Epidermal melanocyte (primary cell): ENCODE results near the gene ETNK2.

Experiments used
- DNase-seq: peaks from one replicate; pipeline ENCODE4 v3.0.0; 2011; ENCODE audit warnings: low spot score; ENCODE audit not compliant: insufficient read length

Gene ETNK2

DNA sequence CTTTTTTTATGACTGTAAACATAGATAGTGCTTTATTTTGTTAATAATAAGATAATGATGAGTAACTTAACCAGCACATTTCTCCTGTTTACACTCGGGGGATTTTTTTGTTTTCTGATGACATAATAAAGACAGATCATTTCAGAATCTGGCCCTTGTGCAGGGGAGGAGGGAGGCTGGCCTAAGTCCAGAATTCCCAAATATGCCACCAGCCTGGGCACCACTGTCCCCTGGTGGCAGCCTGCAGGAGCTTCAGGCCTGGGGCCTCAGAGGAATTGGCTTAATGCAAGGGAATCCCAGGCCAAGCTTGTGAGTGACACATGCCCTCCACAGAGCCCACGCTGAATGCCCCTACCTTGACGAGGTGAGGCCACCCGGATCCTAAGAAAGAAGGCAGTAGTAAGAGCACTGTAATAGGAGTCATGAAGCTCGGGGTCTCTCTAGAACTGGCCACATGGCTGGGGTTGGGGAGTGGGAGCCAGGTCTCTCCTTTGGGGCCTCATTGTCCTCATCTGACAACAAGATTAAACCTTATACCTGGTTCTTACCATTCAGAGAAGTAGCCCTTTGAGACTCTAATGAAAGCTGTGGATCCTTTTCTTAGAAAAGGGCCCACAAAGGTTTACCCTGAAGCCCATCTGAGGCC lies 24.1 kb downstream of the ETNK2 start:
- DNase-seq: peak; percentile 88

DNA sequence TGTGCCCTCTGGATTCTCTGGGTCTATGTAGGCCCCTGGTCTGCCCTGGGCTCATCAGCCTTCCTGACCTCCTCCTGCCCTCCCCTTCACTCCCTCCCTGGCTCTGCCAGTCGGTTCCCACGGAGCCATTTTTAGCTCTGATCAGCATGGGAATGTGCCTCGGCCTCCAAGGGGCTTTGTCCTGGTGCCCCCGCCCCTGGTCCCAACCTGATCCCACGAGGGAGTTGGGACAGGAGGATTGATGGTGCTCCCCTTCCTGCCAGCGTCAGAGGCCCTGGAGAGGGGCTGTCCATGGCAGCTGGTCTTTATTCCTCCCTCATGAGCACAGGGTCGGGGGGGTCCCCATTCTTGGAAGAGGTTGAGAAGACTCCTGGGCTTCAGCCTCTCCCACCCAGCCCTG lies 24.9 kb downstream of the ETNK2 start:
- DNase-seq: no peak

DNA sequence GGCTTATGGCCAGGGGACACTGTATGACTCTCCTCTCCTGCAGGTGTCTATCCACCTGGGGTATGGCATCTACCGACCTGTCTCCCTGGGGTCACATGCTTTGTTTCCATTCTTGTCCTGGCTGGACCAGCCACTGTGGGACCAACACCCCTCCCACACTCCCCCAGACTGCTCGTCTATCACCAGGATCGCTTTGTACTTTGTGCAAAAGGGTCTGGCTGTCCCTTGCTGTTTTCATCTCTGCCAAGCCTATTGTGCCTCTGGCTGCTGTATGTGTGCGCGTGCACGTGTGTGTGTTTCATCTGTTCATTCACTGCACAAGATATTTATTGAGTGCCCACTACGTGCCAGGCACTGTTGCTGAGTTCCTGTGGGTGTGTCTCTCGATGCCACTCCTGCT lies 25.5 kb downstream of the ETNK2 start:
- no peak for DNase-seq

DNA sequence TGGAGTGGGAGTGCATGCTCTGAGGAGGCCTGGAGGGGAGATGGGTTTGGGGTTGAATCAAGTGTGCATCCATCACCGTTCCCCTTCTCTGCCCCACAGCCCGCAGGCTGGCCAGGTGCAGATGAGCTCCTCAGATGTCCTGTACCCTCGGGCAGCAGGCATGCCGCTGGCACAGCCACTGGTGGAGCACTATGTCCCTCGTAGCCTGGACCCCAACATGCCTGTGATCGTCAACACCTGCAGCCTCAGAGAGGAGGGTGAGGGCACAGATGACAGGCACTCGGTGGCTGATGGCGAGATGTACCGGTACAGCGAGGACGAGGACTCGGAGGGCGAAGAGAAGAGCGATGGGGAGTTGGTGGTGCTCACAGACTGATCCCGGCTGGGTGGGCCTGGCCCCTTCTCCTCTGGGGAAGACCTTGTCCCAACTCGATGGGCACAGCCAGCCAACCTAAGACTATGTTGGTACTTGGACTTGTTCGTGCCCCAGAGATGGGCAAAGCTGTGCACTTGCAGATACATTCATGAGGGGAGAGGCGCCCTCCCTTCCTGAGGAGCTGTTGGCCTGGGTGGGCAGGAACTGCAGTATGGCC lies 26.0 kb downstream of the ETNK2 start:
- no peak for DNase-seq

DNA sequence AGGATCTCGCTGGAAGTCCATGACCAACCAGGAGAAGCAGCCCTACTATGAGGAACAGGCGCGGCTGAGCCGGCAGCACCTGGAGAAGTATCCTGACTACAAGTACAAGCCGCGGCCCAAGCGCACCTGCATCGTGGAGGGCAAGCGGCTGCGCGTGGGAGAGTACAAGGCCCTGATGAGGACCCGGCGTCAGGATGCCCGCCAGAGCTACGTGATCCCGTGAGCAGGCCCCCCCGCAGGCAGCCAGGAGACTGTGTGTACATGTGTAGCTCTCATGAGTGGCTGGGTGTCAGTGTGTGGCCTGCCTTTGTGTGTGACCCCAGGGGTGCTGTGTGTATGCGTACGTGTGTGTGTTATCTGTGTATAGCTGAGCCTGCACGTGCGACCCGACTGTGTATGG lies 27.2 kb downstream of the ETNK2 start:
- no peak for DNase-seq

DNA sequence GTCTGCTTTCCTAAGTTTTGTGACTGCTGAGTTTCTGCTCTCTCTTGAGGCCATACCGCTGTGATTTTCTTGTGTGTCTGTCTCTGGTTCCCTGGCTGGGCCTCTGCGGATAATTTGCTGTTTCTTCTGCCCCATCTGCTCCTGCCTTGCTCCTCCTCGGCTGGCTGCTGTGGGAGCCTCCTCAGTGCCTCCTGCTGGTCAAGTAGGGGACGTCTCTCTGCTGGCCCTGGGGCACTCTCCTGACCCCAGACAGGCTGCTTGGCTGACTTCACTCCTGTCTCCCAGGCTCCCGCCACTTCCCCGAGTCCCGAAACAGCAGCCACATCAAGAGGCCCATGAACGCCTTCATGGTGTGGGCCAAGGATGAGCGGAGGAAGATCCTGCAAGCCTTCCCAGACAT lies 28.5 kb downstream of the ETNK2 start:
- no peak for DNase-seq

DNA sequence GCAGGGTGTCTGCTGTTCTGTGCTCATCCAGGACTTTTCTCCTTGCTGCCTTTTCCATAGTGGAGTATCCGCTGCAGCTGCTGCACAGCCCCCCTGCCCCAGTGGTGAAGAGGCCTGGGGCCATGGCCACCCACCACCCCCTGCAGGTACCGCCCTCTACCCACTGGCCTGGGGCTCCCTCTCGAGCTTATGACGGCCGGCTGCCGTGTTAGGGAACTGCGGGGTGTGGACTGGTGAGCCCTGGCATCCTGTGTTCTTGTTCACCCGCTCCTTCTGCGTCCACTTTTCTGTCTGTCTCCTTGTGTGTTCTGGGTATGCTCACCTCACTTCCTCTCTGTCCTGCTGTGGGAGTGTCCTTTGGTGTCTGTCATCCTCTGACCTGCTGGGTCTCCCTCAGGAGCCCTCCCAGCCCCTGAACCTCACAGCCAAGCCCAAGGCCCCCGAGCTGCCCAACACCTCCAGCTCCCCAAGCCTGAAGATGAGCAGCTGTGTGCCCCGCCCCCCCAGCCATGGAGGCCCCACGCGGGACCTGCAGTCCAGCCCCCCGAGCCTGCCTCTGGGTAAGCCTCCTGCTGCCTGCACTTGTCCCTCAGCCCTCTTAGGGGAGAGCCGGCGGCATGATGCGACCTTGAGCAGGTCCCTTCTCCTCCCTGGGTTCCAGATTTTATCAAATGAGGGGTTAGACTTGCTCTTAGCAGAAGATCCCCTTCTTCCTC lies 29.8 kb downstream of the ETNK2 start:
- DNase-seq: no peak

DNA sequence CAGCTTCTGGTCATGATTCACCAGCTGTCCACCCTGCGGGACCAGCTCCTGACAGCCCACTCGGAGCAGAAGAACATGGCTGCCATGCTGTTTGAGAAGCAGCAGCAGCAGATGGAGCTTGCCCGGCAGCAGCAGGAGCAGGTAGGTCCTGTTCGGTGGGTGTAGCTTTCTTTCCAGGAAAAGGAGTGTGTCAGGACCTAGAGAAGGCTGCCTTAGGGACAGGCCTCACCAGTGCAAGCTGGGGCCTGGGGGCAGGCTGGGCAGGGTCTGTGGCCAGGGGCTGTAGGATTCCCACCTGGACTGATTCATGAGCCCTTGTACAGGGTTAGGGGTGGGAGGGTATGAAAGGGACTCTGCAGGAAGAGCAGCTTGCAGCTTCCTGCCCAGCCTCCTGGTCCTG lies 35.3 kb downstream of the ETNK2 start:
- DNase-seq: no peak

DNA sequence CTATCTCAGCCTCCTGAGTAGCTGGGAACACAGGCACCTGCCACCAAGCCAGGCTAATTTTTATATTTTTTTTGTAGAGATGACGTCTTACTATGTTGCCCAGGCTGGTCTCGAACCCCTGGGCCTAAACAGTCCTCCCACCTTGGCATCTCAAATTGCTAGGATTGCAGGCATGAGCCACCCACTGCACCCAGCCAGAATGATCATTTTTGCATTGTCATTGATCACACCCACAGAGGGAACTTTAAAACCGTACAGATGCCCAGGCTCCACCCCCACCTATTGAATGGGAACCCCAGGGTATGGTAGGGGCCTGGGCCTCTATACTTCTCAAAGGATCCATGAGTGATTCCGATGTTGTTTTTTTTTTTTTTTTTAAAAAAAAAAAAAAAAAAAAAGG lies 36.7 kb downstream of the ETNK2 start:
- no peak for DNase-seq

DNA sequence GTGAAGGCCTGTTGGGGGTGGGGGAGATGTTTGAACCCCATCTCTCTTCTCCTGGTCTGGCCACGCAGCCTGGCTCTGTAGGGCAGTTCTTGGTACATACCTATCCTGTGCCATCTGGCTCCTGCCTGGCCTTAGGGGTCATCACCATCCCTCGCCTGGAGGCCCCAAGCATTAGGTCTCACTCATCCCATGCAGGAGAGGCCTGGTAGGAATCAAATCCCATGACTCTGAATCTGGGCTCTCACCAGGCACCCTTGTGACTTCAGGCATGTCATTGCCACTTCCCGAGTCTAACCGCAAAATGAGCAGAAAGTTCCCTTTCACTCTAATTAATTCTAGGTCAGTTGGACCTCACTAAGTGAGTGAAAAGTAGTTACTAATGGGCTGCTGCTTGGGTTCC lies 37.2 kb downstream of the ETNK2 start:
- DNase-seq: peak; percentile 69

DNA sequence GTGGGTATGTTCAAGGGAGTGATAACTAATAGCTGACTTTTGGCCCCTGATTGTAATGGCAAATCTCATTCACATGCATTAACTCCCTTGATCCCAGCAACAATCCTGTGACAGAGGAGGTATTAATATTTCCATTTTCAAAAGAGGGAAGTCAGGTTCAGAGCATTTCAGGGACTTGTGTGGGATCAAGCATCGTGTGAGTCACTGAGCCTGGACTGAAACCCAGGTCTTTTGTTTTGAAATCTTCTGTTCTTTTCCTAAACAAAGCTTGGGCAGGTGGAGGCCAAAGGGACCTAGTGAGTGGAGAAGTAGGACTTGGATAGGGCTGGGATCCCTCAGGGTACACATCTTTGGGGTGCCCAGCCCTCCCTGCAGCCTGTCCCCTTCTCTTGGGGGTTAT lies 37.9 kb downstream of the ETNK2 start:
- no peak for DNase-seq

DNA sequence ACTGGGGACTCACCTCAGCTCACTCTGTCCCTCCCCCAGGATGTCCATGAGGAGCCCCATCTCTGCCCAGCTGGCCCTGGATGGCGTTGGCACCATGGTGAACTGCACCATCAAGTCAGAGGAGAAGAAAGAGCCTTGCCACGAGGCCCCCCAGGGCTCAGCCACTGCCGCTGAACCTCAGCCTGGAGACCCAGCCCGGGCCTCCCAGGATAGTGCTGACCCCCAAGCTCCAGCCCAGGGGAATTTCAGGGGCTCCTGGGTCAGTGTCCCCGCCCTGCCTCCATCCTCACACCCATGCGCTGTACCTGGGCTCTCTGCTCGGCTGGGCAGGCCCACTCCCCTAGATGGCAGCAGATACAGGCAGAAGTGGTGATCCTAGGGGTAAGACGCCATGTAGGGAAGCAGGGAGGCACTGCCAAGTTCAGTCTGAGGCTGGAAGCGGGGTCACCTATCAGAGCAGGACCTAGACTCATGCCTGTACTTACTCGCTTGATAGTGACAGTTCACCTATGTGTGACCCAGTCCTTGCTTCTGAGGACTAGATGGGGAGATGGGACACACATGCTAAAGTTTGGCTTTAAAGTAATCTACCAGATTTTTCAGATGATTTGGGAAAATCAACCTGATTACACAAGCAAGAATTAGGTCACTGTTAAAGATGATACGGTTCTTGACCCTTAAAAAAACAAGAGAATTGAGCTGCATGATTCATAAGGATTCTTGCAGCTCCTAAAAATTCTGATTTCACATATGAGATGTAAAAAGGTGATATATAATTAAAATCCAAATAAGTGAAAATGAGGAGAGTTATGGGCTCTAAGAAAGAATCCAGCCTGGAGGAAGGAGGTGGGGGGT lies 38.7 kb downstream of the ETNK2 start:
- DNase-seq: no peak

DNA sequence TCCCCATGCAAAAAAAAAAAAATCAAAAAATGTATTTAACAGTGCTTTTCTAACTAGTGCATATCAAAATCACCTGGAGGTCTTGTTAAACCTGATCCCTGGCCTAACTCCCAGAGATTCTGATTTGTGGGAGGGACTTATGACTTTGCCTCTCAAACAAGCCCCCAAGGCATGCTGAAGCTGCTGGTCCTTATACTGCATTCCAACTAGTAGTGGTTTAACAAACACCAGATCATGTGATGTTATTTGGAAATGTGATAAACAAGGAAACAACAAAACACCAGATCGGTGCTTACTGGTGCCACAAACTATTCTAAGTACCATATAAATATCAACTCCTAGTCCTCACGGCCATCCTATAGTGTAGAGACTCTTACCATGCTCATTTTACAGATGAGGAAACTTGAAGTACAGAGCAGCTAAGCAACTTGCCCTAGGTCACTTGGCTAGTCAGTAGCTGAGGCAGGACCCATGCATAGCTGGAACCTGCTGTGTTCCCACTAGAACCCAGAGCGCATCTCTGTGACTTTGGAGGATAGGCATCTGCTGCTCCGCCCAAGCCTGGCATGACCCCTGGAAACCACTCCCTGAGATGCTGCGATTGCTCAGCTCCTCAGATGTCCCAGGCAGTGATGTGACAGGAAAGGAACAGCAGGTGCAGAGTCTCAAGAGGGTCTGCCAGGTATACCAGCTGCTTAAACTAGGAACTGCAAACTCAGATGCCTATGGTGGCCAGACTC lies 40.8 kb downstream of the ETNK2 start:
- no peak for DNase-seq

DNA sequence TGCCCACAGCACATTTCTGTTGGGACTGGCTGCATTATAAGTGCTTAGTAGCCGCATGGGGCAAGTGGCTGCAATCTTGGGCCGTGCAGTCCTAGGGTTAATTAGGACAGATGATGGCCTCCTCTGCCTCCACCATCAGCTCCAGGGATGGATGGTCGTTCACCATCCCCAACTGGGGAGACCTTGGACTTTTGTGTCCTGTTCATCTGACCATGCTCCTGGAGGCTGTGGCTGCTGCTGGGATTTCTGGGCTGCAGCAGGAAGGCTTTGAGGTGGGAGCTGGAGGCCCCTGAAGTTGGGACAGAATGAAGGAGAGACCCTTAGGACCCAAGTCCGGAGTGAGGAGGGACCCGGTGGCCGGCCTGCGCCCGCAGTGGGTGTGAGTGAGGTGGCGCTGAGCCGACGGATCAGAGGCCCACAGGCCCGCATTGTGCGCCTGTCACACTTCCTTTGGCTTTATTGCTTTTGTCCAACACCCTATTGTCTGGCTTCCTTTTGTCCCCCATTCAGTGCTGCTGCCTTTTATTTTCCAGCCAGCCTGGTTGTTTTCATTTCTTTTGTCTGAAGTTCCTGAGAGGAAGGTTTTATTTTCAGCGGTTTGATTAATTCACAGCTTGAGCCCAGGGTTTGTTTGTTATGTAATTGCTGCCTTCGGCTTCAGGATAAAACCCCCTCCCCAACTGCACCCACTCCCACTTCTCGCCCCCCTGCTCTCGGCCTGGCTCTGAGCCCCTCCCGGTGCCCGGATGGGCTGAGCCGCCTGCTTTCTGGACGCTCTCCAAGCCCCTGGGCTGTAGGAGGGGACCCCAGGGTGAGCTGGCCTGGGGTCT lies 43.3 kb downstream of the ETNK2 start:
- DNase-seq: no peak

DNA sequence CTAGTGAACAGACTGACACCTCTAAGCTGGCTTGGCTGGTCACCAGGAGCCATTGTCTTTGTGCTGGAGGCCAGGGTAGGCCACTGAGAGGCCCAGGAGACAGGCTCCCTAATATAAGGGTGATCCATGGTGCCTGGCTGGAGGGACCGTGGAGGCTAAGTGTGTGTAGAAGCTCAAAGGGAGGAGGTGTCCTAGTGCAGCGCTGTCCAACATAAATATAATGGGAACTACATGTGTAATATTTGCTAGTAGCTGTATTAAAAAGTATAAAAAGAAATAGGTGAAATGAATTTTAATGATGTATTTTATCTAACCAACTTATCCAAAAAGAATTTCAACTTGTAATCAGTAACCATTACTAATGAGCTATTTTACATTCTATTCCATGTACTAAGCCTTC lies 44.0 kb downstream of the ETNK2 start:
- no peak for DNase-seq

DNA sequence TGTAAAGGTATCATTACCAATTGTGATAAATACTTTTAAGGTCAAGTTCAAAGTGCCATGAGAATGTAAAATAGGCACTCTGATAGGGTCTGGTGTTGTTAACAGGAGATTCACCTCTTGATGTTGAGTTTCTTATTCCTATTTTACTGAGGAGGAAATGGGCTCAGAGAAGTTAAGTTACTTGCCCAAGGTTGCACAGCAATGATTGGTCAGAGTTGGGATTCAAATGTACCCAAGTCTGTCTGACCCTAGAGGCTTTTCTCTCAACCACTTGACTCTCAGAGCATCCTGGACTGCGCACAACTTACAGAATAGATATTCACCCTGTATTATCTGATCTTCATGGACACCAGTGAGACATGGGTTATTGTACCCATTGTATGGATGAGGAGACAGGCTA lies 45.0 kb downstream of the ETNK2 start:
- DNase-seq: no peak

DNA sequence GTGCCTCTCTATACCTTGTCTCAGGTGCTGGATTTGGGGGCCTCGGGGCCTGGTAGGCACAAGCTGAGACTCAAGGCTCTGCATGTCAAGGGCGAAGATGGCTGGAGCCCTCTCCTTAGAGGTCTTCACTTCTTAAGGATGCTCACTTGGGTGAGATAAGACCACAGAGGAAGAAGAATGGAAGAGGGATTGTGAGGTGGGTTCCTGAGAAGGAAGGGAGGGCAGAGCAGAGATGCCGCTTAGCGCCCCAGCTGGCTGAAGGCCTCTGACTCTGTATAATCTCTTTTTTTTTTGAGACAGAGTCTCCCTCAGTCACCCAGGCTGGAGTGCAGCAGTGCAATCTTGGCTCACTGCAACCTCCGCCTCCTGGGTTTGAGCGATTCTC lies 46.7 kb downstream of the ETNK2 start:
- DNase-seq: no peak

DNA sequence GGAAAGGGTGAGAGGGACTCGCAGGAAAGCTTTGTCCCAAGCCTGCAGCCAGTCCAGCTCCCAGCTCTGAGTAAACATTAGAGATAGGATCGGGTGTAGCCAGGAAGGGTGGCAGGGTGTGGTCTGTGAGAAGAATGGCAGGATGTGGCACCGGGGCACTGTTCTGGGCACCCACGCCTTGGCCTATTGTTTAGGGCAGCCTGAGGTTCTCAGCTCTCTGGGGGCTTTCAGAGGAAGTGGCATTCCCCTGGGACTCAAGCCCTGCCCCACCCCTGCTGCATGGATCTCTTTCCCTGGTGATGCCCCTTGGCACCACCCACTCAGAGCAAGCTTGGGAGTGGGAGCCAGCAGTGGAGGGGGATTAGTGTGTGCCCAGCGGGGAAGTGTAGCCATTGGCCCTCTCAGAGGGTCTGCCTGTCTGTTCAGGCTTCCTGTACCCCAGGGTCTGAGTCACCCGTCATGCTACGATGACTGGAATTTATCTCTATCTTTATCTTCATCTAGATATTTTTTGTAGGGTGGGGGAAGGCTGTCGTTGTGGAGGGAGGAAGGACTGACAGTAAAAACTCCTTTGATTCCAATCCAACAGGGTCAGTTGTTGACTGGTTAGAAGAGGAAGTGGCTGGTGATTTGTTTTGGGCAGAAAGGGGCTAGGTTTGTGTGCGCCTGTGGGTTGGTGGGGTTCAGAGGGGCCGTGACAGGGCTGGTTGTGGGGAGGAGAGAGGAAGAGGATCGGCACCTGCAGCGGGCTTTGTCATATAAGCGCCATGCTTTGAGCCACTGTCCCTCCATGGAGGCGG lies 47.3 kb downstream of the ETNK2 start:
- DNase-seq: no peak

DNA sequence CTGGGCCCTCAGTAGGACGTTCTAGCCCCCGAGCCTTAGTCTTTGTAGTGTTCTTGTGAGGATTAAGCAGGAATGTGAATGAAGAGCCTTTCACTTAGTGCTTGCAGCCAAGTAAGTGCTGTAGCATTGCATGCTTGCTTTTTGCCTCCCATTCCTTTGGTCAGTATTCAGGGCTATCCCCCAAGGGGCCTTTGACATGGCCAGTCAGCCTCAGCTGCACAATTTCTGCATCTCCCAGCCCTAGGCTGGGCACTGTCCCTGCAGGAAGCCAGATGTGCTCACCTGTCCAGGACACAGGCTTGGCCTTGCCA lies 48.5 kb downstream of the ETNK2 start:
- DNase-seq: no peak
